Vagina (tissue), 2 donors: ENCODE results near the gene TRAF1.

Experiments used
- CTCF ChIP-seq, 3 experiments: fragments of 450-650 bp in 2 of 3; fragments of 200-600 bp in 1 of 3; sonication (generic) in 1 of 3; IDR thresholded peaks; one replicate each; pipeline ENCODE4 v1.5.1; 2017 to 2019; ENCODE audit warnings: antibody characterized with exemption in 3 of 3, mild to moderate bottlenecking in 2 of 3, moderate library complexity in 2 of 3
- POLR2AphosphoS5 ChIP-seq, 2 donors: sonication (generic); formaldehyde crosslinking; IDR thresholded peaks; one replicate each; pipeline ENCODE4 v1.9.0; 2017; ENCODE audit warnings: antibody characterized with exemption in 2 of 2, mild to moderate bottlenecking in 2 of 2, low read depth in 1 of 2; ENCODE audit not compliant: insufficient read depth in 1 of 2

GRCh38 chr9:120961936-120962335, 35.3 kb upstream of the TRAF1 start:
- TF ChIP-seq CTCF (IDR thresholded peaks at IDR 0.05) (no peak), POLR2AphosphoS5 (IDR thresholded peaks at IDR 0.05; ENCODE audit: insufficient read depth in 1 of 2, low read depth in 1 of 2) (no peak)
